Activated CD8-positive, alpha-beta T cell treated with anti-CD3 and anti-CD28 coated beads for 36 hours (primary cell): ENCODE results near the gene RPL39. TPM values are rescaled to one million over a fixed set of nuclear protein-coding genes. Genes with fewer than 3 reads are reported as not detected.
"Not testable (repeated sequence)": the region's sequence is repeated elsewhere in the genome, so short reads cannot be mapped to it uniquely, and the experiment has no call there.

Experiments
- ATAC-seq: fragments of 200-7000 bp; cut with Tn5 transposase; one replicate; pipeline ENCODE4 v1.10.0; 2021; ENCODE audit warnings: mild to moderate bottlenecking, moderate library complexity
- CTCF ChIA-PET: fragments of 350-600 bp; sonication (Branson Sonifier 250); formaldehyde crosslinking; loops from one replicate; lab custom pipeline; 2021; ENCODE audit warnings: antibody characterized with exemption; lab: Charles Lee
- POLR2A ChIA-PET: fragments of 350-600 bp; sonication (Branson Sonifier 250); formaldehyde crosslinking; loops from one replicate; lab custom pipeline; 2021; ENCODE audit warnings: antibody characterized with exemption; lab: Charles Lee
- DNase-seq: peaks from one replicate; pipeline ENCODE4 v3.0.0-alpha.2; 2020
- H3K27ac Mint-ChIP-seq: one replicate; pipeline ENCODE4 v1.8.0; 2021; ENCODE audit warnings: mild to moderate bottlenecking, mixed read lengths
- H3K27me3 Mint-ChIP-seq: one replicate; pipeline ENCODE4 v1.8.0; 2021; ENCODE audit warnings: mixed read lengths
- H3K36me3 Mint-ChIP-seq: one replicate; pipeline ENCODE4 v1.8.0; 2021; ENCODE audit warnings: low read depth, mixed read lengths
- H3K4me1 Mint-ChIP-seq: one replicate; pipeline ENCODE4 v1.8.0; 2021; ENCODE audit warnings: low read depth, mixed read lengths
- H3K4me3 Mint-ChIP-seq: one replicate; pipeline ENCODE4 v1.8.0; 2021; ENCODE audit warnings: mild to moderate bottlenecking, moderate library complexity, mixed read lengths
- H3K9me3 Mint-ChIP-seq: one replicate; pipeline ENCODE4 v1.8.0; 2021; ENCODE audit warnings: mixed read lengths
- intact Hi-C: fragments of 100-400 bp; cut with micrococcal nuclease; formaldehyde crosslinking; loops from one replicate; pipeline ENCODE4 v1.10.0; 2022
- total RNA-seq, 2 experiments: library from RNA; stranded (reverse); gene quantifications; one replicate each; pipeline ENCODE4 v1.2.3, GENCODE V29; 2021
- TF ChIP-seq, protein P1 (sequence below): fragments of 200-600 bp; IDR thresholded peaks from one replicate; pipeline ENCODE4 v1.8.0; 2022; ENCODE audit warnings: antibody characterized with exemption, mild to moderate bottlenecking

RPL39 gene
- total RNA-seq, 2 experiments from 2014 or later, result 2,778 to 2,808 TPM

DNA sequence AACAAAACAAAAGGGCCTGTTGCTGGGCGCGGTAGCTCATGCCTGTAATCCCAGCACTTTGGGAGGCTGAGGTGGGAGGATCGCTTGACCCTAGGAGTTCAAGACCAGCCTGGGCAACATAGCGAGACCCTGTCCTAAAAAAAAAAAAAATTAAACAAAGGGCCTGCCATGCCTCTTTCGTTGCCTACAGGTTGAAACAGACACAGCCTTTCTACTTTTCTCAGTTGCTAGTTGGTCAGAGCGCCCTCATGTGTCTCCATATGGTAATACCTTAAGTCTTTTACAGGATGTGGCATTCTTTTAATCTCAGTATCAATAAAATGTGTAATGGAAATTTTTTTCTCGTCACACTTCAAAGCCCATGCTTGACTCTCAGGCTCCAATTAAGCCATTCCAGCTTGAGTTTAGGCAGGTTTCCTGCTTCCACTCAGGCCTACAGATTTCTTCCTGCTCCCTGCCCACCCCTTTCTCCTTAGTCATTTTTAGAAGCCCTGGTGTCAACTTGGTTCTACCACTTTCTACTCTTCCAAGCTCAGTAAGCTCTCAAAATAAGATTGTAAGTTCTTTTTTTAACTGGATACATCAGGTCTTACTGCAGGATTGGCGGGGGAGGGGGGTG lies 37.7 kb downstream of the RPL39 start:
- ChIA-PET POLR2A (interaction anchor here (2.4 to 5.0 kb wide), 2 partner anchors 34 to 64 kb away, joined by 13 to 23 read pairs; no protein-coding TSS in a partner anchor), CTCF (interaction anchor here (0.6 to 2.2 kb wide), 10 partner anchors 9 to 237 kb away, joined by 3 to 6 read pairs (median 4); partner anchors contain the start of gene NKRF)
- ATAC-seq (peak; percentile 62), DNase-seq (peak; percentile 69)
- intact Hi-C loops, result loop anchor here (10.0 kb wide), 2 partner anchors 59 to 149 kb away; partner anchors contain the start of genes NKRF and SEPTIN6
- Mint-ChIP-seq H3K4me3 (no peak overlapping the region), H3K36me3 (peaks cover 1% of the 10 kb centered on the region), H3K27ac (peak overlapping the region; percentile 94), H3K4me1 (peaks cover 51% of the 10 kb centered on the region), H3K27me3 (no peaks in the 10 kb centered on the region), H3K9me3 (no peaks in the 10 kb centered on the region)
- TF ChIP-seq, protein P1, sequence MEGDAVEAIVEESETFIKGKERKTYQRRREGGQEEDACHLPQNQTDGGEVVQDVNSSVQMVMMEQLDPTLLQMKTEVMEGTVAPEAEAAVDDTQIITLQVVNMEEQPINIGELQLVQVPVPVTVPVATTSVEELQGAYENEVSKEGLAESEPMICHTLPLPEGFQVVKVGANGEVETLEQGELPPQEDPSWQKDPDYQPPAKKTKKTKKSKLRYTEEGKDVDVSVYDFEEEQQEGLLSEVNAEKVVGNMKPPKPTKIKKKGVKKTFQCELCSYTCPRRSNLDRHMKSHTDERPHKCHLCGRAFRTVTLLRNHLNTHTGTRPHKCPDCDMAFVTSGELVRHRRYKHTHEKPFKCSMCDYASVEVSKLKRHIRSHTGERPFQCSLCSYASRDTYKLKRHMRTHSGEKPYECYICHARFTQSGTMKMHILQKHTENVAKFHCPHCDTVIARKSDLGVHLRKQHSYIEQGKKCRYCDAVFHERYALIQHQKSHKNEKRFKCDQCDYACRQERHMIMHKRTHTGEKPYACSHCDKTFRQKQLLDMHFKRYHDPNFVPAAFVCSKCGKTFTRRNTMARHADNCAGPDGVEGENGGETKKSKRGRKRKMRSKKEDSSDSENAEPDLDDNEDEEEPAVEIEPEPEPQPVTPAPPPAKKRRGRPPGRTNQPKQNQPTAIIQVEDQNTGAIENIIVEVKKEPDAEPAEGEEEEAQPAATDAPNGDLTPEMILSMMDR, result peak; percentile 62

DNA sequence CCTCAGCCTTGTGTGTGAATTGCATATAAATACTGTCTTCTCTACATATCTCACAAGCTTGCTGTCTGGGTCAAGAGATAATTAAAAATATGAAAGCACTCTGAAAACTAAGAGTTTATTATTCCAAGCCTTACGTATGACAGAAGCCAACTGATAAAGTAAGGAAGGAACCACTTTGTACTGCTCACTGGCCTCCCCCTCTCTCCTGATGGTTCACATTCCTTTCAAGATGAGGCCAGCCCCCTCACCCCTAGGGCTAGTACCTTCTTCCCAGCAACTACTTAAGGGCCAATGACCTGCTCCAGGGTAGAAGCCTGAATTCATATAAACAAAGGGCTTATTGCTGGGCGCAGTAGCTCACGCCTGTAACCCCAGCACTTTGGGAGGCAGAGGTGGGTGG lies 38.4 kb downstream of the RPL39 start:
- Mint-ChIP-seq H3K4me1 (peaks cover 51% of the 10 kb centered on the region), H3K27ac (peak overlapping the region; percentile 94), H3K4me3 (no peak overlapping the region), H3K36me3 (peaks cover 1% of the 10 kb centered on the region), H3K9me3 (no peaks in the 10 kb centered on the region), H3K27me3 (no peaks in the 10 kb centered on the region)
- intact Hi-C loops, result loop anchor here (10.0 kb wide), 2 partner anchors 58 to 148 kb away; partner anchors contain the start of genes NKRF and SEPTIN6
- DNase-seq (no peak), ATAC-seq (no peak)
- TF ChIP-seq, protein P1, result no peak
- ChIA-PET POLR2A (no interaction called here), CTCF (interaction anchor here (1.0 to 2.2 kb wide), 5 partner anchors 15 to 147 kb away, joined by 3 to 6 read pairs (median 5); partner anchors contain the start of gene NKRF)

DNA sequence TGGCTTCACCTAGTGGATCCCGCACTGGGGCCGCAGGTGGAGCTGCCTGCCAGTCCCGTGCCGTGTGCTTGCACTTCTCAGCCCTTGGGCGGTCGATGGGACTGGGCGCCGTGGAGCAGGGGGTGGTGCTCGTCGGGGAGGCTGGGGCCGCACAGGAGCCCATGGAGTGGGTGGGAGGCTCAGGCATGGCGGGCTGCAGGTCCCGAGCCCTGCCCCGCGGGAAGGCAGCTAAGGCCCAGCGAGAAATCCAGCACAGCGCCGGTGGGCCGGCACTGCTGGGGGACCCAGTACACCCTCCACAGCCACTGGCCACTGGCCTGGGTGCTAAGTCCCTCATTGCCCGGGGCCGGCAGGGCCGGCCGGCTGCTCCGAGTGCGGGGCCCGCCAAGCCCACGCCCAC lies 40.7 kb downstream of the RPL39 start:
- H3K36me3 Mint-ChIP-seq, POLR2A ChIA-PET, H3K27me3 Mint-ChIP-seq, H3K9me3 Mint-ChIP-seq, ATAC-seq, H3K4me3 Mint-ChIP-seq, DNase-seq, H3K27ac Mint-ChIP-seq: not testable (repeated sequence)
- CTCF ChIA-PET, result interaction anchor here (1.1 to 2.0 kb wide), 2 partner anchors 22 to 104 kb away, joined by 3 to 12 read pairs; no protein-coding TSS in a partner anchor
- intact Hi-C loops, result loop anchor here (10.0 kb wide), 2 partner anchors 56 to 146 kb away; partner anchors contain the start of genes NKRF and SEPTIN6
- H3K4me1 Mint-ChIP-seq, result peaks cover 30% of the 10 kb centered on the region

DNA sequence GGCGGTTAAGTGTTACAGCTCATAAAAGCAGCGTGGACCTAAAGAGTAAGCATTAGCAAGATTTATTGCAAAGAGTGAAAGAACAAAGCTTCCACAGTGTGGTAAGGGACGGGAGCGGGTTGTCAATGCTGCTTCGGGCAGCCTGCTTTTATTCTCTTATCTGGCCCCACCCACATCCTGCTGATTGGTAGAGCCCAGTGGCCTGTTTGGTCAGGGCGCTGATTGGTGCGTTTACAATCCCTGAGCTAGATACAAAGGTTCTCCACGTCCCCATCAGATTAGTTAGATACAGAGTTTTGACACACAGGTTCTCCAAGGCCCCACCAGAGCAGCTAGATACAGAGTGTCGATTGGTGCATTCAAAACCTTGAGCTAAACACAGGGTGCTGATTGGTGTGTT lies 41.3 kb downstream of the RPL39 start:
- H3K27me3 Mint-ChIP-seq, ATAC-seq, H3K9me3 Mint-ChIP-seq, H3K36me3 Mint-ChIP-seq, POLR2A ChIA-PET: not testable (repeated sequence)
- intact Hi-C loops, result loop anchor here (10.0 kb wide), 2 partner anchors 55 to 145 kb away; partner anchors contain the start of genes NKRF and SEPTIN6
- Mint-ChIP-seq H3K4me1 (peaks cover 23% of the 10 kb centered on the region), H3K4me3 (peak overlapping the region; percentile 64), H3K27ac (peak overlapping the region; percentile 76)
- CTCF ChIA-PET, result interaction anchor here (1.1 to 2.0 kb wide), 2 partner anchors 21 to 104 kb away, joined by 3 to 12 read pairs; no protein-coding TSS in a partner anchor
- peak; percentile 38 for DNase-seq

DNA sequence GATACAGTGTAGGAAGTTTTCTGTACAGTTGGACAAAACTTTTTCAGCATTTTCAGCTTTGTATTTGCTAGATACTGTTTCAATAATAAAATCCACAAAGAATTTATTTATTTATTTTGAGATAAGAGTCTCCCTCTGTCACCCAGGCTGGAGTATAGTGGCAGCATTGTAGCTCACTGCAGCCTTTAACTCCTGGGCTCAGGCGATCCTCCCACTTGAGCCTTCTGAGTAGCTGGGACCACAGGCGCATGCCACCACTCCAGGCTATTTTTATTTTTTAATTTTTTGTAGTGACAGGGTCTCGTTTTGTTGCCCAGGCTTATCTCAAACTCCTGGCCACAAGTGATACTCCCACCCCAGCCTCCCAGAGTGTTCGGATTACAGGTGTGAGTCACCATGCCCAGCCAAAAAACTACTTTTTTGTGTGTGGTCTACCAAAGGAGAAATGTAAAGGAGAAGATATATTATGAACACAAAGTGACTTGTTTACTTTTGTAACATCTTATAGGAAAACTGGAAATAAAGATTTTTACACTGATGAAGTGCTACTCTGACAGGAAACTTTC lies 46.1 kb downstream of the RPL39 start:
- Mint-ChIP-seq H3K4me1 (peaks cover 7% of the 10 kb centered on the region), H3K36me3 (no peaks in the 10 kb centered on the region), H3K27me3 (no peaks in the 10 kb centered on the region), H3K9me3 (no peaks in the 10 kb centered on the region), H3K27ac (no peak overlapping the region), H3K4me3 (no peak overlapping the region)
- ChIA-PET POLR2A (interaction anchor here (0.6 to 0.9 kb wide), 3 partner anchors 11 to 46 kb away, joined by 3 read pairs; partner anchors contain the start of gene RPL39), CTCF (interaction anchor here (1.2 to 1.8 kb wide), 4 partner anchors 9 to 229 kb away, joined by 3 to 12 read pairs (median 4); no protein-coding TSS in a partner anchor)
- DNase-seq (no peak), ATAC-seq (no peak)
- intact Hi-C loops, result no loop called here
- TF ChIP-seq, protein P1, result no peak
